ENCODE data around the gene CTIF.

The CTIF gene

GRCh38 chr18:48899558-48900174 lies 360.8 kb downstream of the CTIF start:
- no peak for DNase-seq (ENCODE audit: low read depth in 2 of 2)

- DNase-seq (ENCODE audit: low read depth in 2 of 2), result no peak
These were observed 361.6 kb downstream of the CTIF start for GRCh38 chr18:48900469-48900868.

- no peak for DNase-seq (ENCODE audit: low read depth in 2 of 2)
These were observed 362.6 kb downstream of the CTIF start for GRCh38 chr18:48901145-48902022.

GRCh38 chr18:48902023-48902855 lies 363.4 kb downstream of the CTIF start:
- DNase-seq (ENCODE audit: low read depth in 2 of 2), result no peak

GRCh38 chr18:48902856-48903601 lies 364.2 kb downstream of the CTIF start:
- DNase-seq (ENCODE audit: low read depth in 2 of 2), result no peak

- DNase-seq (ENCODE audit: low read depth in 2 of 2), result no peak
These were observed 365.3 kb downstream of the CTIF start for GRCh38 chr18:48904091-48904490.

- no peak for DNase-seq (ENCODE audit: low read depth in 2 of 2)
These were observed 366.1 kb downstream of the CTIF start for GRCh38 chr18:48904847-48905394.

- DNase-seq (ENCODE audit: low read depth in 2 of 2), result no peak
These were observed 366.7 kb downstream of the CTIF start for GRCh38 chr18:48905513-48905912.

- DNase-seq (ENCODE audit: low read depth in 2 of 2), result no peak
These were observed 370.1 kb downstream of the CTIF start for GRCh38 chr18:48908916-48909315.

GRCh38 chr18:48909721-48910120 lies 370.9 kb downstream of the CTIF start:
- no peak for DNase-seq (ENCODE audit: low read depth in 2 of 2)

GRCh38 chr18:48910972-48911545 lies 372.2 kb downstream of the CTIF start:
- DNase-seq (ENCODE audit: low read depth in 2 of 2), result no peak

Measured in activated CD4-positive, alpha-beta T cell treated with anti-CD3 and anti-CD28 coated beads for 24 hours (primary cell).